HG02884 (cell line): ENCODE data around the gene CADPS2.
A peak's percentile ranks its signal among the peaks of the same experiment; 100 is the strongest.

Experiments
- ATAC-seq: cut with Tn5 transposase; IDR thresholded peaks from one replicate; pipeline ENCODE4 v1.9.1; 2021; ENCODE audit warnings: mild to moderate bottlenecking, moderate library complexity; ENCODE audit not compliant: unreplicated experiment

The CADPS2 gene

GRCh38 chr7:122403113-122403512 is 483.1 kb downstream of the CADPS2 start:
- no peak for ATAC-seq

- ATAC-seq: no peak
Measured at GRCh38 chr7:122402235-122402634, 484.0 kb downstream of the CADPS2 start.

- no peak for ATAC-seq
Measured at GRCh38 chr7:122397381-122397780, 488.9 kb downstream of the CADPS2 start.

- no peak for ATAC-seq
Measured at GRCh38 chr7:122394512-122394911, 491.7 kb downstream of the CADPS2 start.

- ATAC-seq: no peak
Measured at GRCh38 chr7:122384528-122384927, 501.7 kb downstream of the CADPS2 start.

GRCh38 chr7:122383934-122384333 is 502.3 kb downstream of the CADPS2 start:
- peak; percentile 91 for ATAC-seq

GRCh38 chr7:122380992-122381391 is 505.3 kb downstream of the CADPS2 start:
- no peak for ATAC-seq

GRCh38 chr7:122379491-122379890 is 506.8 kb downstream of the CADPS2 start:
- no peak for ATAC-seq

- no peak for ATAC-seq
Measured at GRCh38 chr7:122369756-122370155, 516.5 kb downstream of the CADPS2 start.

- ATAC-seq: no peak
Measured at GRCh38 chr7:122364761-122365280, 521.4 kb downstream of the CADPS2 start.

GRCh38 chr7:122363144-122363543 is 523.1 kb downstream of the CADPS2 start:
- ATAC-seq: no peak

GRCh38 chr7:122362473-122362872 is 523.8 kb downstream of the CADPS2 start:
- no peak for ATAC-seq

- ATAC-seq: no peak
Measured at GRCh38 chr7:122354656-122355055, 531.6 kb downstream of the CADPS2 start.

- no peak for ATAC-seq
Measured at GRCh38 chr7:122352454-122352853, 533.8 kb downstream of the CADPS2 start.

GRCh38 chr7:122350701-122351100 is 535.6 kb downstream of the CADPS2 start:
- no peak for ATAC-seq

GRCh38 chr7:122344303-122344620 is 542.0 kb downstream of the CADPS2 start:
- no peak for ATAC-seq

GRCh38 chr7:122343601-122344302 is 542.5 kb downstream of the CADPS2 start:
- no peak for ATAC-seq

GRCh38 chr7:122340427-122340826 is 545.8 kb downstream of the CADPS2 start:
- no peak for ATAC-seq

- no peak for ATAC-seq
Measured at GRCh38 chr7:122339145-122339904, 546.9 kb downstream of the CADPS2 start.

- no peak for ATAC-seq
Measured at GRCh38 chr7:122337011-122337410, 549.2 kb downstream of the CADPS2 start.

GRCh38 chr7:122329145-122329802 is 557.0 kb downstream of the CADPS2 start:
- no peak for ATAC-seq

- ATAC-seq: no peak
Measured at GRCh38 chr7:122327969-122328368, 558.3 kb downstream of the CADPS2 start.
